Measurements from ENCODE around the gene FCER1G.

- TF ChIP-seq POLR2AphosphoS5 (IDR thresholded peaks at IDR 0.05; ENCODE audit: low read depth, low read length): no peak
- no peak for TF ChIP-seq TAF1 (IDR thresholded peaks at IDR 0.05; ENCODE audit: borderline replicate concordance, insufficient read depth, low read length)
- no peak for TF ChIP-seq REST (IDR thresholded peaks at IDR 0.05; ENCODE audit: insufficient read depth in 1 of 2, low read depth in 2 of 2, low read length in 2 of 2)
Observed at GRCh38 chr1:161223805-161224694, 9.0 kb downstream of the FCER1G start.

All from PFSK-1 (cell line).